Measurements from ENCODE around the gene LAMC1.
A peak's percentile ranks its signal among the peaks of the same experiment; 100 is the strongest.

LAMC1 gene

GRCh38 chr1:183167676-183168075, 144.5 kb downstream of the LAMC1 start:
- no peak for DNase-seq (ENCODE audit: low read depth)
- no peak for TF ChIP-seq CTCF (IDR thresholded peaks at IDR 0.05; ENCODE audit: insufficient read depth, low read depth, low read length, missing control alignments)
- H3K4me3 ChIP-seq (ENCODE audit: low read length): no peak overlapping the region

- no peak for DNase-seq (ENCODE audit: low read depth)
- TF ChIP-seq CTCF (IDR thresholded peaks at IDR 0.05; ENCODE audit: insufficient read depth, low read depth, low read length, missing control alignments): no peak
- H3K4me3 ChIP-seq (ENCODE audit: low read length): no peak overlapping the region
Observed at GRCh38 chr1:183168308-183168707, 145.1 kb downstream of the LAMC1 start.

DNA sequence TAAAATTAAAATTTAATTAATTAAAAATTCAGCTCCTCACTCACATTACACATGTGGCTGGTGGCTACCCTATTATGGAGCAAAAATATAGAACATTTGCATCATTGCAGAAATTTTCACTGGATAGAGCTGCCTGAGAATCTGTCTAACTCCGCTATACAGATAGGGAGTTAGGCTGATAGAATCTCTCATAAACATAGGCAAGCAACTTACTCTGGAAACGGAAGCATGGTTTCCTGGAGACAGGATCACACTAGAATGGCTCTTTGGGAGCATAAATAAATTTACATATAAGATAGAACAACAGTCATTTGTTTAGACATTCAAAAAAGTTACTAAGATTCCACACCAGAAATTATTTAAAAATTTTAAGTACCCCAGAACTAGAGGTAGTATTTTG, 150.6 kb downstream of the LAMC1 start:
- no peak overlapping the region for H3K4me3 ChIP-seq (ENCODE audit: low read length)
- TF ChIP-seq CTCF (IDR thresholded peaks at IDR 0.05; ENCODE audit: insufficient read depth, low read depth, low read length, missing control alignments): no peak
- no peak for DNase-seq (ENCODE audit: low read depth)

DNA sequence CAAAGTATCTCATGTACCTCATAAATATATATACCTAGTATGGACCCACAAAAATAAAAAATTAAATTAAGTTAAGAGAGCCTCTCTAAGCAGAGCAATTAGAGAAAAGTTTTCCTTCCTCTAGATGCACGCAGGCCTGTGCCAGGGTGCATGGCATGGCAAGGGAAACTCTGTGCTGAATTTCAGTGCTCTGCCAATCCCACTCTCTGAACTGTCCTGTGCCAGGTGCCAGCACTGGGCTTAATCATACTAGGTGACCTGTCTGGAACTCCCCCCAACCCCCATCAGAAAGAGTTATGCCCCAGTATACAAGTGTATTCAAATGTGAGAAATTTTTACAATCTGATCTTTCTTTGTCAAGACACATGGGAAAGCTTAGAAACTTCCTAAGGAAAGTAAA, 152.4 kb downstream of the LAMC1 start:
- no peak for DNase-seq (ENCODE audit: low read depth)
- H3K4me3 ChIP-seq (ENCODE audit: low read length): no peak overlapping the region
- TF ChIP-seq CTCF (IDR thresholded peaks at IDR 0.05; ENCODE audit: insufficient read depth, low read depth, low read length, missing control alignments): no peak

- TF ChIP-seq CTCF (IDR thresholded peaks at IDR 0.05; ENCODE audit: insufficient read depth, low read depth, low read length, missing control alignments): no peak
- no peak overlapping the region for H3K4me3 ChIP-seq (ENCODE audit: low read length)
- no peak for DNase-seq (ENCODE audit: low read depth)
Observed at GRCh38 chr1:183178545-183178944, 155.3 kb downstream of the LAMC1 start.

- H3K4me3 ChIP-seq (ENCODE audit: low read length): no peak overlapping the region
- TF ChIP-seq CTCF (IDR thresholded peaks at IDR 0.05; ENCODE audit: insufficient read depth, low read depth, low read length, missing control alignments): no peak
- no peak for DNase-seq (ENCODE audit: low read depth)
Observed at GRCh38 chr1:183179033-183179432, 155.8 kb downstream of the LAMC1 start.

- no peak overlapping the region for H3K4me3 ChIP-seq (ENCODE audit: low read length)
- TF ChIP-seq CTCF (IDR thresholded peaks at IDR 0.05; ENCODE audit: insufficient read depth, low read depth, low read length, missing control alignments): no peak
- peak; percentile 56 for DNase-seq (ENCODE audit: low read depth)
Observed at GRCh38 chr1:183180218-183180617, 157.0 kb downstream of the LAMC1 start.
